ENCODE results near the gene TRIP4. TPM values are rescaled to one million over a fixed set of nuclear protein-coding genes. Genes with fewer than 3 reads are reported as not detected.

Gene TRIP4
- total RNA-seq, 1 donor from 2014 or later = 20.7 TPM

Other genes with a start within 250 kb of the TRIP4 start
- 0.98 and 1.4 TPM in 2 replicates for gene SNX22, start 236.1 kb upstream of the TRIP4 start, total RNA-seq
- 457 and 465 TPM in 2 replicates for gene PPIB, start 224.8 kb upstream of the TRIP4 start, total RNA-seq
- gene CSNK1G1, start 31.7 kb upstream of the TRIP4 start, total RNA-seq = 31.8 and 34.8 TPM in 2 replicates
- 59.9 and 72.3 TPM in 2 replicates for gene PCLAF, start 6.4 kb upstream of the TRIP4 start, total RNA-seq
- 50.9 and 60.2 TPM in 2 replicates for gene ZNF609, start 72.7 kb downstream of the TRIP4 start, total RNA-seq

Measured in activated T-helper 2 cell treated with anti-CD3 and anti-CD28 coated beads, Interferon-gamma antibody, Interleukin-2, Interleukin-4, amounts not matched to agents 10 μg/mL and 5 μg/mL and 100 μg/mL, durations not matched to agents 14 hours and 24 hours and 36 hours (primary cell).